IMR-90 (cell line): Measurements from ENCODE around the gene ZNF554. TPM values are rescaled to one million over a fixed set of nuclear protein-coding genes. Genes with fewer than 3 reads are reported as not detected.

Experiments
- ATAC-seq: fragments of 200-7000 bp; cut with Tn5 transposase; 2 replicates; pipeline ENCODE4 v1.9.1; 2020; ENCODE audit warnings: low read depth, mild to moderate bottlenecking, moderate library complexity
- BruUV-seq: library from RNA; stranded (reverse); fragments of 400-500 nt; replicated peaks from 2 replicates; lab custom pipeline; 2021; lab: Mats Ljungman, UMichigan
- CTCF ChIA-PET: fragments of 300-600 bp; formaldehyde crosslinking; extraction: SDS; loops from one replicate; lab custom pipeline; 2021; ENCODE audit warnings: antibody characterized with exemption; lab: Yijun Ruan, JAX
- POLR2A ChIA-PET: fragments of 300-600 bp; sonication (Branson Sonifier 250); formaldehyde crosslinking; loops from one replicate; lab custom pipeline; 2022; ENCODE audit warnings: antibody characterized with exemption; ENCODE audit not compliant: unreplicated experiment; lab: Charles Lee
- DNase-seq: peaks from one replicate; pipeline ENCODE4 v3.0.0; 2013
- H2AFZ ChIP-seq: replicated peaks from 2 replicates; pipeline ENCODE3; 2013; ENCODE audit warnings: low read length, mild to moderate bottlenecking; ENCODE audit not compliant: poor library complexity
- H2AK5ac ChIP-seq: 2 replicates; pipeline ENCODE4 v1.6.1; 2013; ENCODE audit warnings: low read depth, low read length, inconsistent platforms
- H2AK9ac ChIP-seq: replicated peaks from 2 replicates; pipeline ENCODE3; 2013; ENCODE audit warnings: mild to moderate bottlenecking, low read depth, low read length, moderate library complexity; ENCODE audit not compliant: poor library complexity
- H2BK120ac ChIP-seq: 2 replicates; pipeline ENCODE4 v1.6.1; 2013; ENCODE audit warnings: low read depth, low read length, inconsistent platforms
- H2BK15ac ChIP-seq: 3 replicates; pipeline ENCODE4 v1.6.1; 2013; ENCODE audit warnings: low read depth, low read length, inconsistent platforms
- H2BK20ac ChIP-seq: 2 replicates; pipeline ENCODE4 v1.6.1; 2013; ENCODE audit warnings: low read depth, mild to moderate bottlenecking, inconsistent platforms, low read length, moderate library complexity
- H2BK5ac ChIP-seq: 2 replicates; pipeline ENCODE4 v1.6.1; 2013; ENCODE audit warnings: mild to moderate bottlenecking, low read depth, low read length, inconsistent platforms; ENCODE audit not compliant: poor library complexity, severe bottlenecking
- H3K14ac ChIP-seq: replicated peaks from 2 replicates; pipeline ENCODE4 v1.6.1; 2013; ENCODE audit warnings: low read depth, low read length, inconsistent platforms
- H3K18ac ChIP-seq: 2 replicates; pipeline ENCODE4 v1.6.1; 2013; ENCODE audit warnings: low read depth, low read length, control low read depth
- H3K23ac ChIP-seq: 2 replicates; pipeline ENCODE4 v1.6.1; 2013; ENCODE audit warnings: low read depth, low read length, inconsistent platforms
- H3K27ac ChIP-seq: 2 replicates; pipeline ENCODE4 v1.5.1; 2013; ENCODE audit warnings: mild to moderate bottlenecking, control low read depth, low read length; ENCODE audit not compliant: insufficient read depth
- H3K27me3 ChIP-seq: 2 replicates; pipeline ENCODE4 v1.6.1; 2013; ENCODE audit warnings: low read length; ENCODE audit not compliant: control insufficient read depth, insufficient read depth
- H3K36me3 ChIP-seq: 2 replicates; pipeline ENCODE4 v1.6.1; 2013; ENCODE audit warnings: low read length, mixed read lengths; ENCODE audit not compliant: control insufficient read depth, insufficient read depth
- H3K4ac ChIP-seq: 2 replicates; pipeline ENCODE4 v1.6.1; 2013; ENCODE audit warnings: low read depth, low read length, inconsistent platforms
- H3K4me1 ChIP-seq: 2 replicates; pipeline ENCODE4 v1.6.1; 2013; ENCODE audit warnings: low read length, mixed read lengths; ENCODE audit not compliant: control insufficient read depth, insufficient read depth
- H3K4me2 ChIP-seq: 2 replicates; pipeline ENCODE4 v1.6.1; 2013; ENCODE audit warnings: low read depth, mild to moderate bottlenecking, control low read depth, low read length, moderate library complexity
- H3K4me3 ChIP-seq: 2 replicates; pipeline ENCODE4 v1.5.1; 2013; ENCODE audit warnings: low read depth, mild to moderate bottlenecking, control low read depth, low read length, moderate library complexity; ENCODE audit not compliant: insufficient read depth
- H3K56ac ChIP-seq: 2 replicates; pipeline ENCODE4 v1.6.1; 2013; ENCODE audit warnings: low read length, inconsistent platforms; ENCODE audit not compliant: insufficient read depth; ENCODE audit errors: extremely low read depth
- H3K79me1 ChIP-seq, 2 experiments: 2 replicates each; pipeline ENCODE4 v1.6.1; 2013; ENCODE audit warnings: low read length in 2 of 2, inconsistent platforms in 1 of 2, low read depth in 1 of 2
- H3K9ac ChIP-seq: 2 replicates; pipeline ENCODE4 v1.6.1; 2013; ENCODE audit warnings: low read depth, low read length, control low read depth
- H3K9me1 ChIP-seq: 2 replicates; pipeline ENCODE4 v1.6.1; 2013; ENCODE audit warnings: low read length, inconsistent platforms; ENCODE audit not compliant: insufficient read depth
- H3K9me3 ChIP-seq: 2 replicates; pipeline ENCODE4 v1.6.1; 2013; ENCODE audit warnings: low read length; ENCODE audit not compliant: control insufficient read depth, insufficient read depth
- H4K20me1 ChIP-seq: 2 replicates; pipeline ENCODE4 v1.6.1; 2013; ENCODE audit warnings: low read length, inconsistent platforms; ENCODE audit not compliant: insufficient read depth
- H4K5ac ChIP-seq: 2 replicates; pipeline ENCODE4 v1.6.1; 2013; ENCODE audit warnings: mild to moderate bottlenecking, low read depth, low read length, control low read depth
- H4K8ac ChIP-seq, 2 experiments: 2 replicates each; pipeline ENCODE4 v1.6.1; 2013; ENCODE audit warnings: low read depth in 2 of 2, low read length in 2 of 2, control low read depth in 1 of 2, inconsistent platforms in 1 of 2
- H4K91ac ChIP-seq: 2 replicates; pipeline ENCODE4 v1.6.1; 2013; ENCODE audit warnings: low read depth, low read length, inconsistent platforms; ENCODE audit not compliant: insufficient read depth
- CHD1 ChIP-seq: IDR thresholded peaks from 2 replicates; pipeline ENCODE4 v1.6.1; 2012; ENCODE audit warnings: low read depth, low read length, improper control_type of control experiment
- CTCF ChIP-seq: conservative IDR thresholded peaks from 2 replicates; pipeline ENCODE4 v1.5.1; 2012; ENCODE audit warnings: mild to moderate bottlenecking, low read depth, low read length, improper control_type of control experiment
- ELK1 ChIP-seq: fragments of 150-350 bp; IDR thresholded peaks from 2 replicates; pipeline ENCODE4 v1.6.1; 2016; ENCODE audit warnings: low read depth, mild to moderate bottlenecking, low read length, moderate library complexity, borderline replicate concordance
- MAFK ChIP-seq: IDR thresholded peaks from 2 replicates; pipeline ENCODE4 v1.6.1; 2012; ENCODE audit warnings: low read depth, low read length, improper control_type of control experiment
- POLR2A ChIP-seq: IDR thresholded peaks from 2 replicates; pipeline ENCODE4 v1.6.1; 2012; ENCODE audit warnings: mild to moderate bottlenecking, low read depth, low read length
- RAD21 ChIP-seq: IDR thresholded peaks from 2 replicates; pipeline ENCODE4 v1.6.1; 2012; ENCODE audit warnings: low read length, improper control_type of control experiment
- RCOR1 ChIP-seq: IDR thresholded peaks from 2 replicates; pipeline ENCODE4 v1.6.1; 2012; ENCODE audit warnings: mild to moderate bottlenecking, low read length, improper control_type of control experiment; ENCODE audit not compliant: insufficient replicate concordance
- WGBS, 2 experiments: methylation state at CpG; one replicate each; pipeline versions ENCODE4 v1.1.5 to v1.1.7; 2013; ENCODE audit warnings: missing lambda C conversion rate in 2 of 2; ENCODE audit not compliant: insufficient read length in 1 of 2; ENCODE audit errors: extremely low coverage in 2 of 2; 5-methylcytosine and 5-hydroxymethylcytosine counted together
- dilution Hi-C: fragments of 300-500 bp; cut with HindIII; formaldehyde crosslinking; loops from one replicate; pipeline ENCODE4 v1.14.3; 2018; ENCODE audit warnings: low sequenced_read_pairs; ENCODE audit not compliant: unreplicated experiment
- in situ Hi-C: fragments of 300-500 bp; cut with MboI; formaldehyde crosslinking; loops from 3 replicates; pipeline ENCODE4 v1.14.3; 2019; ENCODE audit warnings: low sequenced_read_pairs, inconsistent platforms, mixed read lengths
- intact Hi-C: fragments of 100-400 bp; cut with micrococcal nuclease; formaldehyde crosslinking; loops from 2 replicates; pipeline ENCODE4 v1.10.0; 2022
- polyA plus RNA-seq, 3 experiments: library from polyadenylated mRNA; depleted of rRNA; stranded (reverse); fragments of >200 nt; gene quantifications; 2 replicates each; pipeline ENCODE4 v1.2.3, GENCODE V29; 2012; ENCODE audit warnings: low replicate concordance in 1 of 3
- total RNA-seq: library from RNA; depleted of rRNA; stranded (reverse); fragments of >200 nt; gene quantifications from 2 replicates; pipeline ENCODE4 v1.2.3, GENCODE V29; 2012

The ZNF554 gene
- total and polyA plus RNA-seq, 2 of the 4 experiments (the other 2 are of a cell fraction) = 1.5 to 3.0 TPM

GRCh38 chr19:2798733-2799132, 20.9 kb upstream of the ZNF554 start:
- POLR2A ChIA-PET = no interaction called here

More at GRCh38 chr19:2798733-2799132, 20.9 kb upstream of the ZNF554 start:
- no peak overlapping the region for H2BK120ac ChIP-seq
- dilution Hi-C loops (no loop called here), intact Hi-C loops (no loop called here), in situ Hi-C loops (no loop called here)
- peak; percentile 40 for ATAC-seq
- H2AK9ac ChIP-seq = no peak overlapping the region
- 95% methylated on average over 4 of the region's 7 CpGs; no CpG with 5 or more reads in 1 of the 2 experiments for WGBS, 2 experiments
- no TSS peak for BruUV-seq
- H2BK15ac ChIP-seq = no peak overlapping the region
- no peaks in the 10 kb centered on the region for H3K9me3 ChIP-seq
- H4K20me1 ChIP-seq = peaks cover 6% of the 10 kb centered on the region; the same call in 1 of the 2 replicates
- no peak overlapping the region for H3K14ac ChIP-seq
- H3K27me3 ChIP-seq = no peaks in the 10 kb centered on the region
- H4K91ac ChIP-seq = no peak overlapping the region
- H3K36me3 ChIP-seq = peaks cover 48% of the 10 kb centered on the region
- no peak overlapping the region for H4K8ac ChIP-seq
- no peak overlapping the region for H2BK20ac ChIP-seq
- DNase-seq = peak; percentile 7
- CTCF ChIA-PET = no interaction called here
- H2AK5ac ChIP-seq = no peak overlapping the region
- H2BK5ac ChIP-seq = no peak overlapping the region
- peaks cover 0 to 40% of the 10 kb centered on the region in 2 experiments; a peak in 3 of 4 replicates for H3K79me1 ChIP-seq
- no peak overlapping the region for H3K23ac ChIP-seq
- no peak overlapping the region for H3K9ac ChIP-seq
- no peak overlapping the region for H3K18ac ChIP-seq
- no peak overlapping the region for H2AFZ ChIP-seq
- no peak overlapping the region for H4K5ac ChIP-seq
- H3K56ac ChIP-seq = no peak overlapping the region
- no peak overlapping the region for H3K27ac ChIP-seq
- no peak overlapping the region for H3K4ac ChIP-seq
- TF ChIP-seq CTCF (no peak), ELK1 (no peak), MAFK (no peak), CHD1 (no peak), RCOR1 (no peak), POLR2A (no peak), RAD21 (no peak)
- H3K4me1 ChIP-seq = no peaks in the 10 kb centered on the region
- H3K4me3 ChIP-seq = no peak overlapping the region
- H3K4me2 ChIP-seq = no peak overlapping the region
- H3K9me1 ChIP-seq = no peaks in the 10 kb centered on the region
